Measurements from ENCODE around the gene TAP2.

DNA sequence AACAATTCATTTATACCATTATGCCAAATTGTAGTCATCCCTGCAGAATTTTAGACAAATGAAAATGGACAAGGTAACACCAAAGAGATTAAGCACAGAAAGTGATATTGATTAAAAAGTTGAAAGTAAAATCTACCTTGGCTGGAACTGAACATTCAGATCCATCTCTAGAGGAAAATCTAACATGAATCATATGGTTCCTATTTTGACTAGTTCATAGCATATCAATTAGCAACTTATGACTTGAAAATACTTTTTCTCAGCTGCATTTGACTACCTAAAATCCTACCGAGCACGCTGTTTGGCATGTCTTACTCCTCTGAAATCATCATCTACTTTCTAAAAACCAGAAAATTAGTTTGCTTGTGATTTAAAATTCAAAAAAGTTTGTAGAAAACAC, 38.1 kb upstream of the TAP2 start:
- TF ChIP-seq, protein P1, sequence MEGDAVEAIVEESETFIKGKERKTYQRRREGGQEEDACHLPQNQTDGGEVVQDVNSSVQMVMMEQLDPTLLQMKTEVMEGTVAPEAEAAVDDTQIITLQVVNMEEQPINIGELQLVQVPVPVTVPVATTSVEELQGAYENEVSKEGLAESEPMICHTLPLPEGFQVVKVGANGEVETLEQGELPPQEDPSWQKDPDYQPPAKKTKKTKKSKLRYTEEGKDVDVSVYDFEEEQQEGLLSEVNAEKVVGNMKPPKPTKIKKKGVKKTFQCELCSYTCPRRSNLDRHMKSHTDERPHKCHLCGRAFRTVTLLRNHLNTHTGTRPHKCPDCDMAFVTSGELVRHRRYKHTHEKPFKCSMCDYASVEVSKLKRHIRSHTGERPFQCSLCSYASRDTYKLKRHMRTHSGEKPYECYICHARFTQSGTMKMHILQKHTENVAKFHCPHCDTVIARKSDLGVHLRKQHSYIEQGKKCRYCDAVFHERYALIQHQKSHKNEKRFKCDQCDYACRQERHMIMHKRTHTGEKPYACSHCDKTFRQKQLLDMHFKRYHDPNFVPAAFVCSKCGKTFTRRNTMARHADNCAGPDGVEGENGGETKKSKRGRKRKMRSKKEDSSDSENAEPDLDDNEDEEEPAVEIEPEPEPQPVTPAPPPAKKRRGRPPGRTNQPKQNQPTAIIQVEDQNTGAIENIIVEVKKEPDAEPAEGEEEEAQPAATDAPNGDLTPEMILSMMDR (IDR thresholded peaks at IDR 0.05 in 4 of 5, conservative IDR thresholded peaks at IDR 0.05 in 1 of 5), result no peak
- no peak for TF ChIP-seq POLR2A (IDR thresholded peaks at IDR 0.05)
